ENCODE data around the gene CEP170. TPM values are rescaled to one million over a fixed set of nuclear protein-coding genes. Genes with fewer than 3 reads are reported as not detected.

The CEP170 gene
- total RNA-seq, 1 experiment from 2014 or later, result 55.2 TPM

- Histone ChIP-seq H3K36me3 (ENCODE audit: control insufficient read depth in 1 of 2, insufficient read depth in 2 of 2, low read length in 2 of 2) (no peaks in the 10 kb centered on the region), H3K27ac (ENCODE audit: low read depth, low read length) (peak overlapping the region; percentile 91; the same call in 1 of the 2 replicates), H3K79me2 (ENCODE audit: insufficient read depth, low read length) (peaks cover 85% of the 10 kb centered on the region), H3K4me1 (ENCODE audit: control insufficient read depth in 1 of 2, insufficient read depth in 2 of 2, low read length in 2 of 2) (peaks cover 17 to 25% of the 10 kb centered on the region in 2 experiments), H3K4me3 (replicated peaks in 1 of 2; ENCODE audit: low read depth in 1 of 2, low read length in 2 of 2) (peak overlapping the region; percentile 80 to 94), H3K27me3 (ENCODE audit: insufficient read depth, low read length) (no peaks in the 10 kb centered on the region), H3K9ac (ENCODE audit: low read length) (peak overlapping the region; percentile 83), H3K9me3 (ENCODE audit: control insufficient read depth in 1 of 2, insufficient read depth in 1 of 2, low read depth in 1 of 2, low read length in 2 of 2) (no peaks in the 10 kb centered on the region), H4K20me1 (ENCODE audit: insufficient read depth) (no peaks in the 10 kb centered on the region; the same call in 1 of the 2 replicates), H3K9me2 (ENCODE audit: insufficient read depth) (no peaks in the 10 kb centered on the region), H3K4me2 (ENCODE audit: low read length) (peak overlapping the region; percentile 82), H2AFZ (ENCODE audit: low read depth, low read length, poor library complexity, severe bottlenecking) (no peak overlapping the region)
- BruUV-seq (replicated peaks), result no TSS peak
- TF ChIP-seq SRF (IDR thresholded peaks at IDR 0.05; ENCODE audit: low read depth), result no peak
- no peak for TF ChIP-seq EZH2phosphoT487 (IDR thresholded peaks at IDR 0.05; ENCODE audit: borderline replicate concordance)
- TF ChIP-seq CEBPB (IDR thresholded peaks at IDR 0.05; ENCODE audit: low read depth), result no peak
- TF ChIP-seq EZH2 (IDR thresholded peaks at IDR 0.05), result no peak
- TF ChIP-seq ZNF274 (IDR thresholded peaks at IDR 0.05; ENCODE audit: low read depth, low read length), result no peak
- TF ChIP-seq TCF7L2 (IDR thresholded peaks at IDR 0.05; ENCODE audit: borderline replicate concordance, extremely low read depth, insufficient read depth, insufficient read length), result no peak
- no peak for TF ChIP-seq RAD21 (IDR thresholded peaks at IDR 0.05; ENCODE audit: low read depth)
- TF ChIP-seq CBX3 (IDR thresholded peaks at IDR 0.05; ENCODE audit: low read depth), result no peak
- TF ChIP-seq POLR2A (IDR thresholded peaks at IDR 0.05; ENCODE audit: borderline replicate concordance, extremely low read depth, insufficient read depth, insufficient read length), result no peak
- no peak for TF ChIP-seq SIN3A (IDR thresholded peaks at IDR 0.05; ENCODE audit: low read depth)
- no peak for TF ChIP-seq MAX (IDR thresholded peaks at IDR 0.05)
- no peak for TF ChIP-seq SP1 (IDR thresholded peaks at IDR 0.05; ENCODE audit: low read depth)
- no peak for TF ChIP-seq EGR1 (IDR thresholded peaks at IDR 0.05; ENCODE audit: low read depth)
- no peak for TF ChIP-seq POLR2AphosphoS5 (IDR thresholded peaks at IDR 0.05; ENCODE audit: low read depth, low read length)
- TF ChIP-seq ELF1 (IDR thresholded peaks at IDR 0.05; ENCODE audit: borderline replicate concordance, low read depth), result no peak
- CTCF ChIA-PET, result no interaction called here
- RAD21 ChIA-PET (ENCODE audit: low non-redundant PET in 1 of 2, low total read pairs in 2 of 2, uncharacterized antibody in 2 of 2, unreplicated experiment in 2 of 2), result no interaction called here
- ATAC-seq, result no peak
- POLR2A ChIA-PET, result no interaction called here
- no peak for DNase-seq (ENCODE audit: low read depth, low spot score)
- intact Hi-C loops (cut with micrococcal nuclease), result no loop called here
Measured at GRCh38 chr1:243253211-243253925, 1.7 kb downstream of the CEP170 start.
